ENCODE results near the gene SHOC1. TPM values are rescaled to one million over a fixed set of nuclear protein-coding genes. Genes with fewer than 3 reads are reported as not detected.
"Not testable (repeated sequence)": the region's sequence is repeated elsewhere in the genome, so short reads cannot be mapped to it uniquely, and the experiment has no call there.

SHOC1 gene
- total RNA-seq, 2 experiments from 2014 or later = not detected

- Mint-ChIP-seq H3K27ac (no peak overlapping the region), H3K36me3 (no peaks in the 10 kb centered on the region), H3K27me3 (peaks cover 9% of the 10 kb centered on the region), H3K9me3 (ENCODE audit: low read depth) (no peaks in the 10 kb centered on the region), H3K4me3 (no peak overlapping the region), H3K4me1 (no peaks in the 10 kb centered on the region)
- DNase-seq = no peak
- ATAC-seq = no peak
- CTCF ChIA-PET = no interaction called here
Measured at GRCh38 chr9:111821006-111821528, 26.3 kb upstream of the SHOC1 start.

GRCh38 chr9:111819360-111819759 lies 24.6 kb upstream of the SHOC1 start:
- H3K27ac Mint-ChIP-seq = no peak overlapping the region
- no peaks in the 10 kb centered on the region for H3K36me3 Mint-ChIP-seq
- H3K4me1 Mint-ChIP-seq = no peaks in the 10 kb centered on the region
- CTCF ChIA-PET = no interaction called here
- ATAC-seq (no peak), DNase-seq (no peak)
- peaks cover 4% of the 10 kb centered on the region for H3K27me3 Mint-ChIP-seq
- no peak overlapping the region for H3K4me3 Mint-ChIP-seq
- H3K9me3 Mint-ChIP-seq (ENCODE audit: low read depth) = no peaks in the 10 kb centered on the region

GRCh38 chr9:111815285-111816070 lies 20.7 kb upstream of the SHOC1 start:
- Mint-ChIP-seq H3K4me1 (no peaks in the 10 kb centered on the region), H3K27ac (no peak overlapping the region), H3K36me3 (no peaks in the 10 kb centered on the region), H3K27me3 (no peaks in the 10 kb centered on the region), H3K9me3 (ENCODE audit: low read depth) (no peaks in the 10 kb centered on the region), H3K4me3 (no peak overlapping the region)
- DNase-seq = no peak
- CTCF ChIA-PET = no interaction called here
- no peak for ATAC-seq

- no peaks in the 10 kb centered on the region for H3K4me1 Mint-ChIP-seq
- CTCF ChIA-PET = no interaction called here
- no peaks in the 10 kb centered on the region for H3K9me3 Mint-ChIP-seq (ENCODE audit: low read depth)
- H3K4me3 Mint-ChIP-seq = no peak overlapping the region
- H3K27me3 Mint-ChIP-seq = no peaks in the 10 kb centered on the region
- no peak overlapping the region for H3K27ac Mint-ChIP-seq
- DNase-seq (no peak), ATAC-seq (no peak)
- H3K36me3 Mint-ChIP-seq = no peaks in the 10 kb centered on the region
Measured at GRCh38 chr9:111812337-111812736, 17.6 kb upstream of the SHOC1 start.

- no peak for DNase-seq
- no peak overlapping the region for H3K4me3 Mint-ChIP-seq
- no peak overlapping the region for H3K27ac Mint-ChIP-seq
- no peaks in the 10 kb centered on the region for H3K36me3 Mint-ChIP-seq
- no peaks in the 10 kb centered on the region for H3K9me3 Mint-ChIP-seq (ENCODE audit: low read depth)
- CTCF ChIA-PET = no interaction called here
- no peak for ATAC-seq
- H3K27me3 Mint-ChIP-seq = no peaks in the 10 kb centered on the region
- H3K4me1 Mint-ChIP-seq = no peaks in the 10 kb centered on the region
Measured at GRCh38 chr9:111810908-111811307, 16.2 kb upstream of the SHOC1 start.

- H3K27me3 Mint-ChIP-seq; H3K4me1 Mint-ChIP-seq; H3K27ac Mint-ChIP-seq; CTCF ChIA-PET; H3K36me3 Mint-ChIP-seq; ATAC-seq; H3K9me3 Mint-ChIP-seq (ENCODE audit: low read depth); H3K4me3 Mint-ChIP-seq; DNase-seq: not testable (repeated sequence)
Measured at GRCh38 chr9:111810415-111810814, 15.7 kb upstream of the SHOC1 start.

- no peak overlapping the region for H3K4me3 Mint-ChIP-seq
Measured at GRCh38 chr9:111807197-111807596, 12.5 kb upstream of the SHOC1 start.

GRCh38 chr9:111806259-111806658 lies 11.5 kb upstream of the SHOC1 start:
- CTCF ChIA-PET = no interaction called here
- no peaks in the 10 kb centered on the region for H3K36me3 Mint-ChIP-seq
- no peak for DNase-seq
- peaks cover 13% of the 10 kb centered on the region for H3K4me1 Mint-ChIP-seq
- no peaks in the 10 kb centered on the region for H3K9me3 Mint-ChIP-seq (ENCODE audit: low read depth)
- no peak overlapping the region for H3K4me3 Mint-ChIP-seq
- H3K27me3 Mint-ChIP-seq = no peaks in the 10 kb centered on the region
- no peak overlapping the region for H3K27ac Mint-ChIP-seq
- no peak for ATAC-seq

More at GRCh38 chr9:111807197-111807596, 12.5 kb upstream of the SHOC1 start:
- H3K36me3 Mint-ChIP-seq = no peaks in the 10 kb centered on the region
- CTCF ChIA-PET = no interaction called here
- H3K9me3 Mint-ChIP-seq (ENCODE audit: low read depth) = no peaks in the 10 kb centered on the region
- H3K27ac Mint-ChIP-seq = no peak overlapping the region
- peaks cover 13% of the 10 kb centered on the region for H3K4me1 Mint-ChIP-seq
- ATAC-seq (no peak), DNase-seq (no peak)
- no peaks in the 10 kb centered on the region for H3K27me3 Mint-ChIP-seq

GRCh38 chr9:111805830-111806241 lies 11.1 kb upstream of the SHOC1 start:
- ATAC-seq (no peak), DNase-seq (no peak)
- Mint-ChIP-seq H3K27ac (no peak overlapping the region), H3K36me3 (no peaks in the 10 kb centered on the region), H3K4me1 (peaks cover 13% of the 10 kb centered on the region), H3K4me3 (no peak overlapping the region), H3K27me3 (no peaks in the 10 kb centered on the region), H3K9me3 (ENCODE audit: low read depth) (no peaks in the 10 kb centered on the region)
- CTCF ChIA-PET = no interaction called here

- no peaks in the 10 kb centered on the region for H3K9me3 Mint-ChIP-seq (ENCODE audit: low read depth)
- H3K4me3 Mint-ChIP-seq = no peak overlapping the region
- H3K27ac Mint-ChIP-seq = no peak overlapping the region
- peaks cover 13% of the 10 kb centered on the region for H3K4me1 Mint-ChIP-seq
- H3K36me3 Mint-ChIP-seq = no peaks in the 10 kb centered on the region
- CTCF ChIA-PET = no interaction called here
- no peaks in the 10 kb centered on the region for H3K27me3 Mint-ChIP-seq
- DNase-seq (no peak), ATAC-seq (no peak)
Measured at GRCh38 chr9:111805262-111805661, 10.5 kb upstream of the SHOC1 start.

- CTCF ChIA-PET = no interaction called here
- ATAC-seq (no peak), DNase-seq (no peak)
- Mint-ChIP-seq H3K27ac (no peak overlapping the region), H3K9me3 (ENCODE audit: low read depth) (no peaks in the 10 kb centered on the region), H3K27me3 (no peaks in the 10 kb centered on the region), H3K36me3 (no peaks in the 10 kb centered on the region), H3K4me3 (no peak overlapping the region), H3K4me1 (peaks cover 13% of the 10 kb centered on the region)
Measured at GRCh38 chr9:111804636-111805035, 9.9 kb upstream of the SHOC1 start.

- no peaks in the 10 kb centered on the region for H3K9me3 Mint-ChIP-seq (ENCODE audit: low read depth)
- no peak overlapping the region for H3K4me3 Mint-ChIP-seq
- ATAC-seq (no peak), DNase-seq (no peak)
- no peaks in the 10 kb centered on the region for H3K36me3 Mint-ChIP-seq
- H3K4me1 Mint-ChIP-seq = peaks cover 13% of the 10 kb centered on the region
- no peak overlapping the region for H3K27ac Mint-ChIP-seq
- H3K27me3 Mint-ChIP-seq = no peaks in the 10 kb centered on the region
- CTCF ChIA-PET = no interaction called here
Measured at GRCh38 chr9:111803924-111804323, 9.2 kb upstream of the SHOC1 start.

GRCh38 chr9:111799915-111800526 lies 5.3 kb upstream of the SHOC1 start:
- no peak overlapping the region for H3K27ac Mint-ChIP-seq
- DNase-seq = no peak
- peaks cover 8% of the 10 kb centered on the region for H3K4me1 Mint-ChIP-seq
- no peak overlapping the region for H3K4me3 Mint-ChIP-seq
- H3K27me3 Mint-ChIP-seq = no peaks in the 10 kb centered on the region
- H3K36me3 Mint-ChIP-seq = no peaks in the 10 kb centered on the region
- H3K9me3 Mint-ChIP-seq (ENCODE audit: low read depth) = no peaks in the 10 kb centered on the region
- CTCF ChIA-PET = interaction anchor here (0.5 kb wide), 1 partner anchor 1043 kb away, joined by 3 read pairs; no protein-coding TSS in a partner anchor
- no peak for ATAC-seq

GRCh38 chr9:111799506-111799905 lies 4.8 kb upstream of the SHOC1 start:
- Mint-ChIP-seq H3K4me3 (no peak overlapping the region), H3K27me3 (no peaks in the 10 kb centered on the region), H3K27ac (no peak overlapping the region), H3K4me1 (peaks cover 8% of the 10 kb centered on the region), H3K9me3 (ENCODE audit: low read depth) (no peaks in the 10 kb centered on the region), H3K36me3 (no peaks in the 10 kb centered on the region)
- CTCF ChIA-PET = no interaction called here
- no peak for ATAC-seq
- no peak for DNase-seq

Data from activated CD8-positive, alpha-beta memory T cell treated with anti-CD3 and anti-CD28 coated beads, Interleukin-2, amount 10 ng/mL, durations not matched to agents 7 days and 5 days (primary cell).